Gastroesophageal sphincter (tissue), 4 donors: ENCODE results near the gene JPH4. TPM values are rescaled to one million over a fixed set of nuclear protein-coding genes. Genes with fewer than 3 reads are reported as not detected.

ENCODE experiments used
- ATAC-seq: fragments of 150-250 bp; one replicate; pipeline ENCODE4 v1.9.1; 2016; ENCODE audit warnings: mild to moderate bottlenecking, moderate library complexity
- H3K27ac ChIP-seq, 4 donors: fragments of 200-600 bp; sonication (generic) in 3 of 4; 1 replicate in 3 of 4; 2 replicates in 1 of 4; pipeline ENCODE4 v1.5.1; 2016 to 2019
- H3K27me3 ChIP-seq: fragments of 200-600 bp; sonication (generic); one replicate; pipeline ENCODE4 v1.5.1; 2019
- H3K36me3 ChIP-seq, 2 donors: fragments of 200-600 bp; sonication (generic); one replicate each; pipeline ENCODE4 v1.5.1; 2019; ENCODE audit warnings: control low read depth in 1 of 2
- H3K4me1 ChIP-seq, 3 donors: fragments of 200-600 bp; sonication (generic); 1 replicate in 2 of 3; 2 replicates in 1 of 3; pipeline ENCODE4 v1.5.1; 2016 to 2019; ENCODE audit warnings: control low read depth in 2 of 3
- H3K4me3 ChIP-seq, 2 donors: fragments of 200-600 bp; sonication (generic); one replicate each; pipeline ENCODE4 v1.5.1; 2019; ENCODE audit warnings: mild to moderate bottlenecking in 1 of 2, moderate library complexity in 1 of 2
- H3K9me3 ChIP-seq, 3 donors: fragments of 200-600 bp; sonication (generic); one replicate each; pipeline ENCODE4 v1.5.1; 2017 to 2019; ENCODE audit warnings: control low read depth in 2 of 3
- CTCF ChIP-seq, 4 experiments: fragments of 200-600 bp in 2 of 4; fragments of 450-650 bp in 2 of 4; sonication (generic) in 1 of 4; IDR thresholded peaks; one replicate each; pipeline ENCODE4 v1.5.1; 2017 to 2019; ENCODE audit warnings: antibody characterized with exemption in 4 of 4, mild to moderate bottlenecking in 2 of 4, moderate library complexity in 2 of 4
- EP300 ChIP-seq: sonication (generic); formaldehyde crosslinking; IDR thresholded peaks from one replicate; pipeline ENCODE4 v1.6.1; 2017; ENCODE audit warnings: antibody characterized with exemption, mild to moderate bottlenecking
- POLR2A ChIP-seq, 2 donors: fragments of 450-650 bp; IDR thresholded peaks; one replicate each; pipeline ENCODE4 v1.6.1; 2017; ENCODE audit warnings: antibody characterized with exemption in 2 of 2, mild to moderate bottlenecking in 2 of 2, moderate library complexity in 1 of 2
- POLR2AphosphoS5 ChIP-seq: sonication (generic); formaldehyde crosslinking; IDR thresholded peaks from one replicate; pipeline ENCODE4 v1.6.1; 2017; ENCODE audit warnings: antibody characterized with exemption
- WGBS, 2 donors: methylation state at CpG; one replicate each; pipeline ENCODE4 v1.1.5; 2018; ENCODE audit warnings: low coverage in 1 of 2; 5-methylcytosine and 5-hydroxymethylcytosine counted together
- total RNA-seq, 4 donors: library from RNA; depleted of rRNA; stranded (reverse); fragments of >200 nt; gene quantifications; one replicate each; pipeline ENCODE4 v1.1.0, GENCODE V29; 2016

JPH4 gene
- total RNA-seq, 4 donors from 2014 or later, result 0.78 to 2.7 (median 1.5) TPM

GRCh38 chr14:23579311-23579630 lies 681 bp upstream of the JPH4 start:
- 40 to 60% methylated on average over 3 of the region's 3 CpGs for WGBS, 2 donors
- H3K36me3 ChIP-seq, result no peaks in the 10 kb centered on the region
- H3K27ac ChIP-seq, result no peak overlapping the region
- ATAC-seq, result no peak
- no peak overlapping the region for H3K4me3 ChIP-seq
- H3K9me3 ChIP-seq, result no peaks in the 10 kb centered on the region
- H3K4me1 ChIP-seq, result peaks cover 0 to 36% (median 17%) of the 10 kb centered on the region in 3 donors
- peaks cover 83% of the 10 kb centered on the region for H3K27me3 ChIP-seq
- TF ChIP-seq POLR2AphosphoS5, result no peak
- TF ChIP-seq CTCF (IDR thresholded peaks at IDR 0.05), result no peak
- no peak for TF ChIP-seq POLR2A (IDR thresholded peaks at IDR 0.05)
- no peak for TF ChIP-seq EP300

DNA sequence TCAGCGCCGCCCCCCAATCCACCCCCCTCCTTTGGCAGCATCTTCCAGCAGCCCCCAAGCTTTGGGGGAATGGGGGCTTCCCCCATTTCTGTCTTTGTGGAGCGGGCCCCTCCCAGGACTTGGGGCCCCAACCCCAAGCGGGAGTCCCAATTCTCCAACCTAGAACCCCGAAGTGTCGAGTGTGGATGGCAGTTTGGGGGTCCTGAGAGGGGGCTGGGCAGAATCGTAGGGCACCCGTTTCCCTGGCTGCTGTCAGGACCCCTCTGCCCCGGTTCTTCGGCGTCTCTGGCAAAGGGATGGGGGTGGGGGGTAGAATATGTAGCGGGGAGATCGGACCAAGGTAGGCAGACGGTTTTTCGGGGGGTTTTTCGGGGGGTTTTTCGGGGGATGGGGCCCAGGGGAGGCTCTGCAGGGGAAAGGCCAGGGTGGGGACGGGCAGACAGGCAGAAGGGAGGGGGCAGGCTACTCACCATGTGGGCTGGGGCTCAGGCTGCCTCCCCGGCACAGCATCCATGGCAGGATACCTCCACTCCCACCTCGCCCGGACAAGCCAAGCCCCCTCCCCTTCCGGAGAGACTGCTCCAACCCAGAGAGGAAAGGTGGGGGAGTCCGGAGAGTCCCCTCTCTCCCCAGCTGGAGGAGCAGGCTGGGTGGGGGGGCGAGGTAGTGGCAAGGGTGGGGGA lies 739 bp downstream of the JPH4 start:
- peaks cover 94% of the 10 kb centered on the region for H3K27me3 ChIP-seq
- no peaks in the 10 kb centered on the region for H3K36me3 ChIP-seq
- no peak overlapping the region for H3K27ac ChIP-seq
- H3K4me1 ChIP-seq, result peaks cover 0 to 36% (median 17%) of the 10 kb centered on the region in 3 donors
- no peaks in the 10 kb centered on the region for H3K9me3 ChIP-seq
- peak overlapping the region in 1 of 2 donors; percentile 41 for H3K4me3 ChIP-seq
- TF ChIP-seq POLR2A (IDR thresholded peaks at IDR 0.05) (no peak), EP300 (no peak), CTCF (IDR thresholded peaks at IDR 0.05) (no peak), POLR2AphosphoS5 (no peak)
- WGBS, 2 donors, result no CpG with 5 or more reads among the region's 24 CpGs
- ATAC-seq, result no peak

DNA sequence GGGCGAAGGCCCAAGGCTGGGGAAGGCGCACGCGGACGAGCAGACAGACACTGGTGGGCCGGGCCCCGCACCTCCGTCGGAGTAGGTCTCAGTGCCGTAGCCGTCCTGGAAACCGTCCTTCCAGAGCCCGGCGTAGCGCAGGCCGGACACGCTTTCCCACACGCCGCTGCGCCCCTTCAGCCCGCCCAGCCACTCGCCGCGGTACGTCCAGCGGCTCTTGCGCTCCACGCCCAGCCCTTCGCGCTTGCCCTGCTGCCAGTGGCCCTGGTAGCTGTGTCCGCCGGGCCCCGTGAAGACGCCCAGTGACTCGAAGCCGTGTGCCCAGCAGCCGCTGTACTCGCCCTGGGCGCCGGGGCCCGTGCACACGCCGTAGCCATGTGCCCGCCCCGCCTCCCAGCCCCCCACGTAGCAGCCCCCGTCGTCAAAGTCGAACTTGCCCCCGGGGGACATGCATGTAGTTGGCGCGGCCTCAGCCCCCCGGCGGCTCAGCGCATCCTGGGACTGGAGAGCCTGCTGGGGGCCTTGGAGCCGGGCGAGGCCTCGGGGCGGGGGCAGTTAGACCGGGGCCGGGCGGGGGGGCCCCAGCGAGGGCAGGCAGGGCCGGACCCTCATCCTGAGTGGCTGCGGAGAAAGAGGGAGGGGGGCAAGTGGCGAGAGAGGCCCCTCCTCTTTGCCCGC lies 1.4 kb downstream of the JPH4 start:
- H3K36me3 ChIP-seq, result no peaks in the 10 kb centered on the region
- peaks cover 0 to 36% (median 17%) of the 10 kb centered on the region in 3 donors for H3K4me1 ChIP-seq
- TF ChIP-seq POLR2A (IDR thresholded peaks at IDR 0.05) (no peak), POLR2AphosphoS5 (no peak), CTCF (IDR thresholded peaks at IDR 0.05) (no peak), EP300 (no peak)
- H3K4me3 ChIP-seq, result peak overlapping the region in 1 of 2 donors; percentile 41
- no peaks in the 10 kb centered on the region for H3K9me3 ChIP-seq
- peaks cover 95% of the 10 kb centered on the region for H3K27me3 ChIP-seq
- H3K27ac ChIP-seq, result no peak overlapping the region
- 4 to 5% methylated on average over 4 to 8 of the region's 67 CpGs for WGBS, 2 donors
- ATAC-seq, result peak; percentile 15

- H3K4me1 ChIP-seq, result peaks cover 0 to 28% (median 17%) of the 10 kb centered on the region in 3 donors
- H3K9me3 ChIP-seq, result no peaks in the 10 kb centered on the region
- peaks cover 81% of the 10 kb centered on the region for H3K27me3 ChIP-seq
- H3K4me3 ChIP-seq, result no peak overlapping the region
- no peak overlapping the region for H3K27ac ChIP-seq
- no peak for ATAC-seq
- H3K36me3 ChIP-seq, result no peaks in the 10 kb centered on the region
- 60 to 77% methylated on average over 4 to 5 of the region's 5 CpGs for WGBS, 2 donors
- TF ChIP-seq CTCF (IDR thresholded peaks at IDR 0.05), result no peak
- no peak for TF ChIP-seq POLR2AphosphoS5
- TF ChIP-seq EP300, result no peak
- TF ChIP-seq POLR2A (IDR thresholded peaks at IDR 0.05), result no peak
Measured at GRCh38 chr14:23573384-23574015, 5.1 kb downstream of the JPH4 start.
